NCI-H510A treated with DMSO at 0.1 percent for 48 hours (cell line): ENCODE results near the gene VEGFA.

ENCODE experiments used
- DNase-seq: peaks from one replicate; lab custom pipeline; 2025; lab: John Stamatoyannopoulos, UW

VEGFA gene

DNA sequence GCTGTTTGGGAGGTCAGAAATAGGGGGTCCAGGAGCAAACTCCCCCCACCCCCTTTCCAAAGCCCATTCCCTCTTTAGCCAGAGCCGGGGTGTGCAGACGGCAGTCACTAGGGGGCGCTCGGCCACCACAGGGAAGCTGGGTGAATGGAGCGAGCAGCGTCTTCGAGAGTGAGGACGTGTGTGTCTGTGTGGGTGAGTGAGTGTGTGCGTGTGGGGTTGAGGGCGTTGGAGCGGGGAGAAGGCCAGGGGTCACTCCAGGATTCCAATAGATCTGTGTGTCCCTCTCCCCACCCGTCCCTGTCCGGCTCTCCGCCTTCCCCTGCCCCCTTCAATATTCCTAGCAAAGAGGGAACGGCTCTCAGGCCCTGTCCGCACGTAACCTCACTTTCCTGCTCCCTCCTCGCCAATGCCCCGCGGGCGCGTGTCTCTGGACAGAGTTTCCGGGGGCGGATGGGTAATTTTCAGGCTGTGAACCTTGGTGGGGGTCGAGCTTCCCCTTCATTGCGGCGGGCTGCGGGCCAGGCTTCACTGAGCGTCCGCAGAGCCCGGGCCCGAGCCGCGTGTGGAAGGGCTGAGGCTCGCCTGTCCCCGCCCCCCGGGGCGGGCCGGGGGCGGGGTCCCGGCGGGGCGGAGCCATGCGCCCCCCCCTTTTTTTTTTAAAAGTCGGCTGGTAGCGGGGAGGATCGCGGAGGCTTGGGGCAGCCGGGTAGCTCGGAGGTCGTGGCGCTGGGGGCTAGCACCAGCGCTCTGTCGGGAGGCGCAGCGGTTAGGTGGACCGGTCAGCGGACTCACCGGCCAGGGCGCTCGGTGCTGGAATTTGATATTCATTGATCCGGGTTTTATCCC lies at the start of gene VEGFA:
Gene VEGFA (plus strand): TSS at position 686 of the 846 bp plus-strand sequence.
- peak; percentile 88 for DNase-seq

GRCh38 chr6:43720999-43721398 lies 49.0 kb upstream of the VEGFA start:
- DNase-seq, result no peak

GRCh38 chr6:43722920-43723545 lies 47.0 kb upstream of the VEGFA start:
- DNase-seq, result no peak

DNA sequence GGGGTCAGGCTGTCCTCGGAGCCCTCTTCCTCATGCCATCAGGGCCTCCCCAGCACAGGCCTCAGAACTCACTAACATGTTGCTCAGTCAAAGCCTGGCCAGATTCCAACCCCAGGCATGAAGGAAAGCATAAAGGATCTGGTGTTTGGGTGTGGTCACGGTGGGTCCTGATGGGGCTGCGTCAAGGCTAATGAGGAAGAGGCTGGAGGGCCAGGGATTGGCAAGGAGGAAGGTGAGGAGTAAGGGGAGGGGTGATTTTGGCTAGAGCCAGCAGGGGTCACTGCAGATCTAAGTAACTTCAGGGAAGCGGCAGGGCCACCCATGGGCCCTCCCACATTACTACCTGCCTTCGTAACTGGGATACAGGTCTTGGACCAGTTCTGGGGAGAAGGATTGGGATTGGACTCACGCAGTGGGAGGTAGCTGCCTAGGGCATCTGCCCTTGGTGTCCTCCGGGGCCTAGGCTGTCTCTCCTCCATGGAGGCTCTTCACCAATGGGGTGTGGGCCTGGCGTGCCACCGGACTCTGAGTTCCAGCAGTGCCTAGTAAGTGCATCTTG lies 46.2 kb upstream of the VEGFA start:
- peak; percentile 86 for DNase-seq

DNA sequence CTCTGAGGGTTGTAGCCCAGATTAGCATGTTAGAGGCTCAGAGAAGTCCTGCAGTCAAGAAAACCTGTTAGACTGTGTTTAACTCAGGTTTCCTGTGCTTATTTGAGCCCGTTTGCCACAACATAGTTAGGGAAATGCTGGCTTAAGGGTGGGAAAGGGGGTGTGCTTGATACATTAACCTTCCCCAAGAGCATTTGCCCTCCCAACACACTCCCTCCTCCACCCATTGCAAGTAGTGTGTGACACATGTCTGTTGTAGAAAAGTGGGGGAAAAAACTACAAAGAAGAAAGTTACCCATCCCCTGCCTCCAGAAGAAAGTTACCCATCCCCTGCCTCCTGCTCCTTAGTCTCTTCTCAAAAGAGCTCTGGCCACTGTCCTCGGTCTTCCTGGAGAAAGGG lies 45.7 kb upstream of the VEGFA start:
- no peak for DNase-seq

GRCh38 chr6:43724914-43725642 lies 44.9 kb upstream of the VEGFA start:
- peak; percentile 75 for DNase-seq

DNA sequence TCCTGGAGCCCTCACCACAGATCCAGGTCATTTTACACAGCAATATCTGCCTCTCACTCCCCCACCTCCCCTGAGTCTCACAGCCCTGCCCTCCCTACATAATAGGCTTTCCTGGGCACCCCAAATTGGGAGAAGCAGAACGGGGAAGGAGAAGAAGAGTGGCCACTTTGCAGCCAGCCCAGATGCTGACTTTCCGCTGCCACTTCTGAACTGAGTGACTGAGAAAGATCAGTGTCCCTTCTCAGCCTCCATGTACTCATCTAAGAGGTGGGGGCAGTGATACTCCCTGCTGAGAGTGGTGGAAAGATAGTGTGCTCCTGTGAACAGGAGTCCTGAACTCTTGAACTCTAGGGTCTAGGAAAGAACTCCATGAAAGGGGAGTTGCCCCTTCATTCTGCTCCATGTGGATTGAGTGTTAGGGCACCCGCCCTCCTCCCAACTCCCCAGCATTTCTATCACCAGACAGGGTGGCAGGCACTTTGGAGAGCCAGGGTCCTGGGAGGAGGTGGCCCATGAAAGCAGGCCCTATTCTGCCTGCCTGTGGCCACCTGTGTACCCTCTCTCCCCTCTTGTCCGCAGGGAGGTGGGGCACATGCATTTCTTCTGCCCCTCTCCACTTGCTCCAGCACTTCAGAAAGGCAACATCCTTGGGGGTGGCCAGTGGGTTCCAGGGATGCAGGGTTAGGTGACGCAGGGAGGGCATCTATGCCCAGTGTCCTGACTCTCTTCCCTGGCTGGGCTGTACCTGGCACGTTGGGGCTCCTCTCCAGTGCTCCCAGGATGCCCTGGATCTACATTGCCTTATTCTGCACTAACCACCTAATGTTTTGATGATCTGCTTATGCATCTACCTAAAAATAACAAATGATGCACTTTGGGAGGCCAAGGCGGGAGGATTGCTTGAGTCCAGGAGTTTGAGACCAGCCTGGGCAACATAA lies 44.1 kb upstream of the VEGFA start:
- no peak for DNase-seq

GRCh38 chr6:43727634-43728033 lies 42.4 kb upstream of the VEGFA start:
- no peak for DNase-seq

DNA sequence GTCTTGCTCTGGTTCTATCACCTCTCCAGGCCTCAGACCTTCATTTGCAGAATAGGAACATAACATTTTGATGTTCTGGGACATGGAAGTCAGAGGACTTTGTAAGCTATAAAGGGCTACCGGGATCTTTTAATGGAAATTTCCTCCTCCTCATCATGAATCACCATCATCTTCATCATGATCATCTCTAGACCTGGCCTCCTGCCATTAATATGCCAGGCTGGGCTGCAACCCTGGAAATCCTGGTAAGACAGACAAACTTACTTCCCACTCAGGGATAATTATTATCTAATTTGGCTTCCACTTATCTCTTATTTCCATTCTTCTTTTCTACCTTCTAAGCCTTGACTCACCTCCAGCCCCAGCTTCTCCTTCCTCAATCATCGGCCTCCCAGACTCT lies 41.4 kb upstream of the VEGFA start:
- DNase-seq, result no peak

DNA sequence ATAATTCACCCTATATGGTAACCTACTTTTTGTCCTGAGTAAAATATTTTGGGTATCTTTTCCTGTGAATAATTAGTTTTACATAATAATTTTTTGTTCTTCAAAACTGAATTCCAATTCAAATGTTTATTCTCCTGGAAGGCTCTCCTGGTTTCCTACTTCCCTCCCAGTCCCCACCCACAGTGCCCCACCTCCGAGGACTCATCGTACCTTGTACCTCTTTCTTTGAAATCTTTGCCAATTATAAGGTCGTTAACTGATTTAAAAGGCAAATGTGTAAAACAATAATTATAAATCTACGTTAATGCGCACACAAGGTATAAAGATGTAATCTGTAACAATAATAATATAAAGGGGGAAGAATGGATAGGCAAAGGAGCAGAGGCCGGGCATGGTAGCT lies 40.5 kb upstream of the VEGFA start:
- no peak for DNase-seq

DNA sequence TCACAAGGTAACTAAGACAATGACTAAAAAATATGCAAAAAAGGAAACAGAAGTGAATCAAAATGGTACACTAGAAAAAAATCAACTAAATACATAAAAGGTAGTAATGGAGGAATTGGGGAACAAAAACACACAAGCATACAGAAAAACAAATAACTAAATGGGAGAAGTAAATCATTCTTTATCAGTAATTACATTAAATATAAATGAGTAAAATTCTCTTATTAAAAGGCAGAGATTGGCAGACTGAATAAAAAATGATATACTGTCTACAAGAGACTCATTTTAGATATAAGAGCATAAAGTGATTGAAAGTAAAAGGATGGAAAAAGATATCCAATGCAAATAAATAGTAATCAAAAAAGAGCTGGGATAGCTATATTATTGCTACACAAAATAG lies 39.4 kb upstream of the VEGFA start:
- no peak for DNase-seq

DNA sequence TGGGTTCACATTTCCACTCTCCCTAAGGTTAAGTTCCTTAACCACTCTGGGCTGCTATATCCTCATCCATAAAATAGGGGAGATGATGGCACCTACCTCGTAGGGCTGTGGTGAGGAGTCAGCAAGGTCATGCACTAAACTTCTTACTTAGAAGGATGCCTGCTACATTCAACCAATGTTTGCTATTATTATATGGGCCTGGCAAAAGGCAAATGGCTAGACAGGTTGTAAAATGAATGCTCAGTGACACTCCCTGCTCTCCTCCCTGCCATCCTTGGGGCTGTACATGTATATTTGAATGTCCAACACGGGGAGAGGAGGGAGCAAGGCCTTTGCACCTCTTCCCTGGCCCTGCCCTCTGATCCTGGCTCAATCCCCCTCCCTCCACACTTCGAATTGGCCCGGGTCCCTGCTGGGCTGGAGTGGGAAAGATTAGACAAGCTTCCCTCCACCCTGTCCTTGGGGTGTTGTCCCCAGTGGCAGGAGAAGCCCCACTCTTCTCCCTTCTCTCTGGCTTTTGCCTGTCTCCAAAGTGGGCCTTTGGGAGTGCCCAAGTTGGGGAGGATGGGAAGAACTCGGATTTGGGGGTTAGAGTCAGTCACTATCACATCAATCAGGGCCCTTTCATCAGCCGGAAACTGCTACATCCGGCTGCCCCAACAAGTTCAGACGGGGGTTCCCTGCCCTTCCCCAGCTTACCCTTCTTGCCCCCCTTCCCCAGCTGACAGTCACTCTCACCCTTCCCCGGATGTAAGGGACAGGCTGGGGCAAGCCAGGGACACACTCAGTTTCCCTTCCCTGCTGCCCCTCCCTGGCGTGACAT lies 36.3 kb upstream of the VEGFA start:
- no peak for DNase-seq

GRCh38 chr6:43734294-43734665 lies 35.7 kb upstream of the VEGFA start:
- no peak for DNase-seq

DNA sequence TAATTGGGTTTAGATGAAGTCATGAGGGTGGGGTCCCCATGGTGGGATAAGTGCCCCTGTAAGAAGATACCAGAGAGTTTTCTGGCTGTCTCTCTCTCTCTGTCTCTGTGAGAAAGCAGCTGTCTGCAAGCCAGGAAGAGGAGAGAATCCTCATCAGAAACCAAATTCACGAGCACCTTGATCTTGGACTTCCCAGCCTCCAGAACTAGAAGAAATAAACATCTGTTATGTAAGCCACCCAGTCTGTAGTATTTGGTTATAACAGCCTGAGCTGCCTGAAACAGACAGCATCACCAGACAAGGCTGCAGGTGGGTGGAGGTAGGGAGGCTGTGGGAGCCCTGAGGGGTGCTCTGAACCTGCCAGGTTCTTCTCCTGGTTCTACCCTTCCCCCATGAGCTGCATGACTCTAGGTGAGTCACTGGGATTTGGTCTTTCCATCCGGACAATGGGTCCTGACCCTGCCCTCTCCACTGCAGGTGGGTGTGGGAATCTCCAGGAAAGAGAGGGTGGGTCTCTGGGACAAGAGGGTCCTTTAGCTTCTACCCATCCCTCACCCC lies 34.3 kb upstream of the VEGFA start:
- DNase-seq, result no peak

DNA sequence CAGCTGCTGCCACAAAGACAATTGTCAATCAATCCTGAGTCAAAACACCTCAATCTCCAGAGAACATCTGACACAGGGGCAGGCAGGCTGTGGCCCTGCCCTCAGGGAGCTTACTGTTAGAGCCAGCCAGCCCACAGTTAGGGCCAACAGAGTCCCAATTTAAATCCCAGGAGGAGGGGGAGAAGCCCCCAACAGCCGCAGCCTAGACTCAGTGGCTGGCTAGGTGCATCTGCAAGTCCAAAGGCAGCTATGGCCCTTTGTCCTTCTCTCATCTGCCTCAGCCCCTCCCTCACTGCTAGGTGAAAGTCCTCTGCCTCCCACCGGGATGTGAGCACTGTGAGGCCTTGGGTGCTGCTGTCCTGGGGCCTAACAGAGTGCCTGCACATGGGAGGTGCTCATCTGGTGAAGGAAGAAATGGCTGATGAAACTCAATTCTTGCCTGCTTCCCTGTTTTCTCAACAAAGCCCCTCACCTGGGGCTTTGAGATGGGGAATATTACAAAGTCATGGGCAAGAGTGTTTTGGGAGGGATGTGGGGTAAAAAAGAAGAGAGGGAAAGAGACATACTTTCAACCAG lies 33.7 kb upstream of the VEGFA start:
- DNase-seq, result no peak

- no peak for DNase-seq
Measured at GRCh38 chr6:43736844-43737243, 33.2 kb upstream of the VEGFA start.

- no peak for DNase-seq
Measured at GRCh38 chr6:43737272-43738081, 32.5 kb upstream of the VEGFA start.

GRCh38 chr6:43738267-43738676 lies 31.7 kb upstream of the VEGFA start:
- DNase-seq, result no peak
